HCT116 (cell line): ENCODE data around the gene GRIA1. TPM values are rescaled to one million over a fixed set of nuclear protein-coding genes. Genes with fewer than 3 reads are reported as not detected.

Experiments used
- ATAC-seq: fragments of 200-7000 bp; cut with Tn5 transposase; 2 replicates; pipeline ENCODE4 v1.9.1; 2020; ENCODE audit warnings: mild to moderate bottlenecking, moderate library complexity
- BruUV-seq: library from RNA; stranded (reverse); fragments of 400-500 nt; replicated peaks from 2 replicates; lab custom pipeline; 2021; lab: Mats Ljungman, UMichigan
- CTCF ChIA-PET: fragments of 300-600 bp; sonication (Branson Sonifier 250); formaldehyde crosslinking; loops from one replicate; lab custom pipeline; 2021; ENCODE audit warnings: antibody characterized with exemption; lab: Charles Lee
- POLR2A ChIA-PET: fragments of 300-600, 350-600 bp; sonication (Branson Sonifier 250); formaldehyde crosslinking; loops from one replicate; lab custom pipeline; 2021; ENCODE audit warnings: antibody characterized with exemption; lab: Charles Lee
- RAD21 ChIA-PET, 2 experiments: fragments of 300-600 bp; sonication (Branson Sonifier 250); formaldehyde crosslinking; loops; one replicate each; lab custom pipeline; 2023; ENCODE audit warnings: low total read pairs in 2 of 2; ENCODE audit not compliant: uncharacterized antibody in 2 of 2, unreplicated experiment in 2 of 2, low non-redundant PET in 1 of 2; lab: Charles Lee
- DNase-seq: peaks from one replicate; pipeline ENCODE4 v3.0.0-alpha.2; 2010; ENCODE audit warnings: low read depth, low spot score
- H2AFZ ChIP-seq: fragments of 200-600 bp; shearing (Covaris generic), sonication (generic); 2 replicates; pipeline ENCODE4 v1.6.1; 2017; ENCODE audit warnings: low read depth, mixed run types, mixed read lengths, antibody characterized with exemption, low read length; ENCODE audit not compliant: poor library complexity, severe bottlenecking
- H3K27ac ChIP-seq: 2 replicates; pipeline ENCODE4 v1.5.1; 2012; ENCODE audit warnings: low read depth, low read length
- H3K27me3 ChIP-seq: fragments of 200-600 bp; sonication (generic); 2 replicates; pipeline ENCODE4 v1.6.1; 2016; ENCODE audit warnings: mixed run types, low read length, mixed read lengths; ENCODE audit not compliant: insufficient read depth
- H3K36me3 ChIP-seq, 2 experiments: fragments of 200-500 bp in 1 of 2; fragments of 200-600 bp in 1 of 2; sonication (Bioruptor generic) in 1 of 2; sonication (generic) in 1 of 2; 2 replicates each; pipeline versions ENCODE4 v1.5.1 to v1.6.1; 2014 to 2016; ENCODE audit warnings: low read length in 2 of 2, inconsistent platforms in 1 of 2, mixed read lengths in 1 of 2, mixed run types in 1 of 2; ENCODE audit not compliant: insufficient read depth in 2 of 2, control insufficient read depth in 1 of 2
- H3K4me1 ChIP-seq, 2 experiments: fragments of 200-600 bp in 1 of 2; sonication (generic) in 1 of 2; 2 replicates each; pipeline versions ENCODE4 v1.5.1 to v1.6.1; 2012 to 2017; ENCODE audit warnings: low read length in 2 of 2, inconsistent platforms in 1 of 2, mild to moderate bottlenecking in 1 of 2, mixed read lengths in 1 of 2, mixed run types in 1 of 2, moderate library complexity in 1 of 2; ENCODE audit not compliant: insufficient read depth in 2 of 2, control insufficient read depth in 1 of 2
- H3K4me2 ChIP-seq: fragments of 200-600 bp; sonication (generic); 2 replicates; pipeline ENCODE4 v1.6.1; 2017; ENCODE audit warnings: mixed run types, low read length, mixed read lengths
- H3K4me3 ChIP-seq, 2 experiments: fragments of 200-600 bp in 1 of 2; sonication (generic) in 1 of 2; replicated peaks in 1 of 2; 2 replicates each; pipeline ENCODE4 v1.5.1; 2011 to 2016; ENCODE audit warnings: low read length in 2 of 2, control low read depth in 1 of 2, low read depth in 1 of 2, mild to moderate bottlenecking in 1 of 2, mixed read lengths in 1 of 2, mixed run types in 1 of 2
- H3K79me2 ChIP-seq: fragments of 200-600 bp; sonication (generic); 2 replicates; pipeline ENCODE4 v1.6.1; 2017; ENCODE audit warnings: mild to moderate bottlenecking, mixed run types, low read length, moderate library complexity, mixed read lengths; ENCODE audit not compliant: insufficient read depth
- H3K9ac ChIP-seq: fragments of 200-600 bp; sonication (generic); 2 replicates; pipeline ENCODE4 v1.6.1; 2016; ENCODE audit warnings: low read length, mixed read lengths
- H3K9me2 ChIP-seq: fragments of 200-600 bp; sonication (generic), shearing (Covaris generic); 2 replicates; pipeline ENCODE4 v1.6.1; 2017; ENCODE audit warnings: mixed run types, mild to moderate bottlenecking, moderate library complexity; ENCODE audit not compliant: insufficient read depth
- H3K9me3 ChIP-seq, 2 experiments: fragments of 200-500 bp in 1 of 2; fragments of 200-600 bp in 1 of 2; sonication (Bioruptor generic) in 1 of 2; sonication (generic) in 1 of 2; 2 replicates each; pipeline ENCODE4 v1.6.1; 2014 to 2017; ENCODE audit warnings: low read length in 2 of 2, mixed read lengths in 2 of 2, inconsistent platforms in 1 of 2, low read depth in 1 of 2, mild to moderate bottlenecking in 1 of 2, mixed run types in 1 of 2, moderate library complexity in 1 of 2; ENCODE audit not compliant: control insufficient read depth in 1 of 2, insufficient read depth in 1 of 2
- H4K20me1 ChIP-seq: fragments of 200-600 bp; sonication (generic), shearing (Covaris generic); 2 replicates; pipeline ENCODE4 v1.6.1; 2017; ENCODE audit warnings: mixed run types, mild to moderate bottlenecking, moderate library complexity; ENCODE audit not compliant: insufficient read depth
- ATF3 ChIP-seq: IDR thresholded peaks from 2 replicates; pipeline ENCODE4 v1.6.1; 2012
- CEBPB ChIP-seq: IDR thresholded peaks from 2 replicates; pipeline ENCODE4 v1.6.1; 2012; ENCODE audit warnings: low read depth
- CTCF ChIP-seq, 3 experiments: fragments of 200-600 bp in 1 of 3; sonication (generic) in 1 of 3; IDR thresholded peaks in 2 of 3; conservative IDR thresholded peaks in 1 of 3; 2 replicates each; pipeline ENCODE4 v1.5.1; 2012 to 2017; ENCODE audit warnings: low read depth in 2 of 3, low read length in 2 of 3, antibody characterized with exemption in 1 of 3, borderline replicate concordance in 1 of 3, control low read depth in 1 of 3, mild to moderate bottlenecking in 1 of 3, mixed read lengths in 1 of 3, mixed run types in 1 of 3, moderate library complexity in 1 of 3; ENCODE audit not compliant: insufficient read depth in 1 of 3
- JUND ChIP-seq: IDR thresholded peaks from 2 replicates; pipeline ENCODE4 v1.6.1; 2012
- POLR2A ChIP-seq: IDR thresholded peaks from 2 replicates; pipeline ENCODE4 v1.7.0; 2011; ENCODE audit warnings: borderline replicate concordance; ENCODE audit not compliant: insufficient read depth, insufficient read length; ENCODE audit errors: extremely low read depth
- POLR2AphosphoS5 ChIP-seq: IDR thresholded peaks from 2 replicates; pipeline ENCODE4 v1.6.1; 2011; ENCODE audit warnings: mild to moderate bottlenecking, low read depth, low read length, moderate library complexity
- REST ChIP-seq: IDR thresholded peaks from 2 replicates; pipeline ENCODE4 v1.6.1; 2012; ENCODE audit warnings: low read depth
- SIN3A ChIP-seq: IDR thresholded peaks from 2 replicates; pipeline ENCODE4 v1.6.1; 2012; ENCODE audit warnings: low read depth
- SRF ChIP-seq: IDR thresholded peaks from 2 replicates; pipeline ENCODE4 v1.6.1; 2012; ENCODE audit warnings: low read depth
- TCF7L2 ChIP-seq: IDR thresholded peaks from 2 replicates; pipeline ENCODE4 v1.7.0; 2011; ENCODE audit warnings: borderline replicate concordance, inconsistent platforms; ENCODE audit not compliant: insufficient read depth, insufficient read length; ENCODE audit errors: extremely low read depth
- YY1 ChIP-seq: IDR thresholded peaks from 2 replicates; pipeline ENCODE4 v1.6.1; 2011; ENCODE audit warnings: low read length, low read depth, moderate library complexity, mild to moderate bottlenecking; ENCODE audit not compliant: insufficient replicate concordance; ENCODE audit errors: extremely low read depth
- ZBTB33 ChIP-seq: IDR thresholded peaks from 2 replicates; pipeline ENCODE4 v1.6.1; 2011; ENCODE audit warnings: mild to moderate bottlenecking, low read length, moderate library complexity; ENCODE audit not compliant: insufficient replicate concordance; ENCODE audit errors: extremely low read depth
- ZNF274 ChIP-seq: fragments of 200-500 bp; sonication (Bioruptor generic); IDR thresholded peaks from 2 replicates; pipeline ENCODE4 v1.6.1; 2014; ENCODE audit warnings: mild to moderate bottlenecking, low read depth, low read length, inconsistent platforms
- intact Hi-C: fragments of 100-400 bp; cut with micrococcal nuclease; formaldehyde crosslinking; loops from 2 replicates; pipeline ENCODE4 v1.10.0; 2022
- total RNA-seq: library from RNA; stranded (reverse); gene quantifications from one replicate; pipeline ENCODE4 v1.2.1, GENCODE V29; 2021; ENCODE audit not compliant: unreplicated experiment

The GRIA1 gene
- total RNA-seq, 1 experiment from 2014 or later, result not detected

- H3K79me2 ChIP-seq, result no peaks in the 10 kb centered on the region
- no peaks in the 10 kb centered on the region for H3K4me1 ChIP-seq
- no TSS peak for BruUV-seq
- ChIA-PET RAD21 (no interaction called here), CTCF (no interaction called here), POLR2A (no interaction called here)
- intact Hi-C loops, result no loop called here
- H3K9ac ChIP-seq, result no peak overlapping the region
- no peaks in the 10 kb centered on the region for H3K36me3 ChIP-seq
- DNase-seq, result no peak
- H3K4me3 ChIP-seq, result no peak overlapping the region
- ATAC-seq, result no peak
- H2AFZ ChIP-seq, result no peak overlapping the region
- H4K20me1 ChIP-seq, result no peaks in the 10 kb centered on the region
- no peak overlapping the region for H3K4me2 ChIP-seq
- no peaks in the 10 kb centered on the region for H3K9me2 ChIP-seq
- H3K9me3 ChIP-seq, result no peaks in the 10 kb centered on the region
- H3K27ac ChIP-seq, result no peak overlapping the region
- TF ChIP-seq CEBPB, result no peak
- TF ChIP-seq YY1, result no peak
- no peak for TF ChIP-seq ZBTB33
- no peak for TF ChIP-seq TCF7L2
- no peak for TF ChIP-seq REST
- TF ChIP-seq POLR2A, result no peak
- TF ChIP-seq CTCF (IDR thresholded peaks at IDR 0.05 in 2 of 3, conservative IDR thresholded peaks at IDR 0.05 in 1 of 3; ENCODE audit: borderline replicate concordance in 1 of 3, insufficient read depth in 1 of 3, low read depth in 2 of 3, low read length in 2 of 3), result no peak
- no peak for TF ChIP-seq POLR2AphosphoS5
- TF ChIP-seq ATF3, result no peak
- TF ChIP-seq SIN3A, result no peak
- TF ChIP-seq ZNF274, result no peak
- TF ChIP-seq SRF, result no peak
- no peak for TF ChIP-seq JUND
- H3K27me3 ChIP-seq, result peaks cover 7% of the 10 kb centered on the region; the same call in 1 of the 2 replicates
Observed at GRCh38 chr5:153753645-153754432, 263.4 kb downstream of the GRIA1 start.
